Caco-2 (cell line): ENCODE data around the gene ABCC10. TPM values are rescaled to one million over a fixed set of nuclear protein-coding genes. Genes with fewer than 3 reads are reported as not detected.

Experiments
- BruUV-seq: library from RNA; stranded (reverse); fragments of 400-500 nt; replicated peaks from 2 replicates; lab custom pipeline; 2021; lab: Mats Ljungman, UMichigan
- CTCF ChIA-PET: fragments of 300-600 bp; sonication (Branson Sonifier 250); formaldehyde crosslinking; loops from one replicate; lab custom pipeline; 2022; ENCODE audit warnings: antibody characterized with exemption; lab: Charles Lee
- POLR2A ChIA-PET: fragments of 300-600 bp; sonication (Branson Sonifier 250); formaldehyde crosslinking; loops from one replicate; lab custom pipeline; 2022; ENCODE audit warnings: antibody characterized with exemption; lab: Charles Lee
- DNase-seq, 2 experiments: peaks; one replicate each; pipeline versions ENCODE4 v3.0.0 to v3.0.0-alpha.2; 2020 to 2022
- H3K27me3 ChIP-seq: replicated peaks from 2 replicates; pipeline ENCODE4 v1.6.0; 2011; ENCODE audit warnings: low read length; ENCODE audit not compliant: control insufficient read depth, insufficient read depth
- H3K36me3 ChIP-seq: 2 replicates; pipeline ENCODE4 v1.5.1; 2011; ENCODE audit warnings: low read length; ENCODE audit not compliant: control insufficient read depth, insufficient read depth
- H3K4me1 ChIP-seq: fragments of 250-450 bp; sonication (Bioruptor Pico); 2 replicates; pipeline ENCODE4 v1.5.1; 2020; ENCODE audit warnings: mild to moderate bottlenecking
- H3K4me3 ChIP-seq: 2 replicates; pipeline ENCODE4 v1.5.1; 2011; ENCODE audit warnings: low read depth, mild to moderate bottlenecking, control low read depth, low read length
- H3K9me3 ChIP-seq: fragments of 250-450 bp; sonication (Bioruptor Pico); 2 replicates; pipeline ENCODE4 v1.5.1; 2020; ENCODE audit warnings: mild to moderate bottlenecking, moderate library complexity
- H3K27ac Mint-ChIP-seq: one replicate; pipeline ENCODE4 v1.8.0; 2022; ENCODE audit warnings: mixed read lengths; ENCODE audit not compliant: unreplicated experiment
- H3K27me3 Mint-ChIP-seq: one replicate; pipeline ENCODE4 v1.8.0; 2022; ENCODE audit warnings: mixed read lengths; ENCODE audit not compliant: insufficient read depth, unreplicated experiment
- H3K36me3 Mint-ChIP-seq: one replicate; pipeline ENCODE4 v1.8.0; 2022; ENCODE audit warnings: mild to moderate bottlenecking, mixed read lengths; ENCODE audit not compliant: insufficient read depth, unreplicated experiment
- H3K4me1 Mint-ChIP-seq: one replicate; pipeline ENCODE4 v1.8.0; 2022; ENCODE audit warnings: low read depth, mixed read lengths; ENCODE audit not compliant: unreplicated experiment
- H3K4me3 Mint-ChIP-seq: one replicate; pipeline ENCODE4 v1.8.0; 2022; ENCODE audit warnings: mild to moderate bottlenecking, moderate library complexity, mixed read lengths; ENCODE audit not compliant: unreplicated experiment
- H3K9me3 Mint-ChIP-seq: one replicate; pipeline ENCODE4 v1.8.0; 2022; ENCODE audit warnings: mixed read lengths; ENCODE audit not compliant: unreplicated experiment
- CTCF ChIP-seq, 2 experiments: fragments of 200-600 bp in 1 of 2; IDR thresholded peaks; 1 replicate in 1 of 2; 2 replicates in 1 of 2; pipeline versions ENCODE4 v1.5.1 to v1.8.0; 2011 to 2022; ENCODE audit warnings: antibody characterized with exemption in 1 of 2, control low read depth in 1 of 2, inconsistent platforms in 1 of 2, low read depth in 1 of 2, low read length in 1 of 2, mild to moderate bottlenecking in 1 of 2, moderate library complexity in 1 of 2; ENCODE audit not compliant: insufficient read depth in 1 of 2, severe bottlenecking in 1 of 2, unreplicated experiment in 1 of 2
- intact Hi-C: fragments of 100-400 bp; cut with micrococcal nuclease; formaldehyde crosslinking; loops from one replicate; pipeline ENCODE4 v1.10.0; 2022; ENCODE audit not compliant: unreplicated experiment
- total RNA-seq: library from RNA; stranded (reverse); gene quantifications from 2 replicates; pipeline ENCODE4 v1.2.3, GENCODE V29; 2022

The ABCC10 gene
- total RNA-seq, 1 experiment from 2014 or later, result 40.1 TPM

GRCh38 chr6:43471399-43471798 lies 44.1 kb downstream of the ABCC10 start:
- Histone ChIP-seq H3K36me3 (no peaks in the 10 kb centered on the region), H3K4me3 (no peak overlapping the region), H3K4me1 (0 out of 2 replicates have a peak, but pooled peaks cover under 1% of the 10 kb centered on the region), H3K9me3 (no peaks in the 10 kb centered on the region), H3K27me3 (no peaks in the 10 kb centered on the region)
- Mint-ChIP-seq H3K36me3 (no peaks in the 10 kb centered on the region), H3K27me3 (no peaks in the 10 kb centered on the region), H3K9me3 (no peaks in the 10 kb centered on the region), H3K27ac (no peak overlapping the region), H3K4me1 (peaks cover 2% of the 10 kb centered on the region), H3K4me3 (no peak overlapping the region)
- no peak for DNase-seq
- ChIA-PET CTCF (interaction anchor here (0.7 kb wide), 1 partner anchor 50 kb away, joined by 3 read pairs; no protein-coding TSS in a partner anchor), POLR2A (no interaction called here)
- intact Hi-C loops, result no loop called here
- TF ChIP-seq CTCF (IDR thresholded peaks at IDR 0.05; ENCODE audit: insufficient read depth in 1 of 2, low read depth in 1 of 2, low read length in 1 of 2, severe bottlenecking in 1 of 2, unreplicated experiment in 1 of 2), result no peak
- BruUV-seq, result no TSS peak

DNA sequence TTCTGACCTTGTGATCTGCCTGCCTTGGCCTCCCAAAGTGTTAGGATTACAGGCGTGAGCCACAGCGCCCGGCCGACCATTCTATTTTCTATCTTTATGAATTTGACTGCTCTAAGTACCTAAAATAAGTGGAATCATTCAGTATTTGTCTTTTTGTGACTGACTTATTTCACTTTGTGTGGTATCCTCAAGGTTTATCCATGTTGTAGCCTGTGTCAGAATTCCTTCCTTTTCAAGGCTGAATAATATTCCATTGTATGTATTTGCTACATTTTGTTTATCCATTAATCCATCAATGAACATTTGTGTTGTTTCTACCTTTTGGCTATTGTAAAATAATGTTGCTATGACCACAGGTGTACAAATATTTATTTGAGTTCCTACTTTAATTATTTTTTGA lies 45.2 kb downstream of the ABCC10 start:
- ChIA-PET CTCF (no interaction called here), POLR2A (no interaction called here)
- H3K9me3 Mint-ChIP-seq, result no peaks in the 10 kb centered on the region
- peaks cover 3% of the 10 kb centered on the region for H3K36me3 Mint-ChIP-seq
- 0 out of 2 replicates have a peak, but pooled peaks cover 3% of the 10 kb centered on the region for H3K4me1 ChIP-seq
- BruUV-seq, result no TSS peak
- intact Hi-C loops, result no loop called here
- no peak for DNase-seq
- no peaks in the 10 kb centered on the region for H3K36me3 ChIP-seq
- no peak overlapping the region for H3K4me3 ChIP-seq
- no peaks in the 10 kb centered on the region for H3K27me3 ChIP-seq
- no peaks in the 10 kb centered on the region for H3K9me3 ChIP-seq
- no peak overlapping the region for H3K27ac Mint-ChIP-seq
- peaks cover 12% of the 10 kb centered on the region for H3K4me1 Mint-ChIP-seq
- no peaks in the 10 kb centered on the region for H3K27me3 Mint-ChIP-seq
- no peak overlapping the region for H3K4me3 Mint-ChIP-seq
- TF ChIP-seq CTCF (IDR thresholded peaks at IDR 0.05; ENCODE audit: insufficient read depth in 1 of 2, low read depth in 1 of 2, low read length in 1 of 2, severe bottlenecking in 1 of 2, unreplicated experiment in 1 of 2), result no peak

DNA sequence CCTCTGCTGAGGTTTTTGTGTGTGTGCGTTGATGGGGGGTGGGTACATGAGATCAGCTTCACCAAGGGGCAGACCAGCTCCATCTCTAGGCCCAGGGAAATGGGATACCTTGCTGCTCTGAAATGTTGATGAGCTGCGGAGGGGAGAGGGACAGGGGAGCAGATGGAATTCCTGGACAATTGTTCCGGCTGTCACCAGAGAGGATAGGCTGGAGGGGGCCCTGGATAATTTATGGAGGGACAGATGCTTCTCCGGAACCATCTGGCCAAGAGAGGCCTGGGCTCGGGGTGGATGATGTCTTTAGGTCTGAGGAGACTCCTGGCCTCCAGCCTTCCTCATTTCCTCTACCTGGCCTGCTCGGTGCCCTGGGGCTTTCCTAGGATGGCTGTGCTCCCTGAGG lies 48.2 kb downstream of the ABCC10 start:
- TF ChIP-seq CTCF (IDR thresholded peaks at IDR 0.05; ENCODE audit: insufficient read depth in 1 of 2, low read depth in 1 of 2, low read length in 1 of 2, severe bottlenecking in 1 of 2, unreplicated experiment in 1 of 2), result no peak
- no peak for DNase-seq
- peaks cover 10% of the 10 kb centered on the region for H3K36me3 Mint-ChIP-seq
- H3K4me1 Mint-ChIP-seq, result peaks cover 25% of the 10 kb centered on the region
- no peaks in the 10 kb centered on the region for H3K9me3 ChIP-seq
- no peaks in the 10 kb centered on the region for H3K27me3 ChIP-seq
- no TSS peak for BruUV-seq
- H3K36me3 ChIP-seq, result no peaks in the 10 kb centered on the region
- intact Hi-C loops, result no loop called here
- CTCF ChIA-PET, result interaction anchor here (1.6 kb wide), 1 partner anchor 19 kb away, joined by 3 read pairs; no protein-coding TSS in a partner anchor
- no peak overlapping the region for H3K4me3 Mint-ChIP-seq
- H3K27me3 Mint-ChIP-seq, result no peaks in the 10 kb centered on the region
- H3K4me3 ChIP-seq, result no peak overlapping the region
- H3K4me1 ChIP-seq, result 0 out of 2 replicates have a peak, but pooled peaks cover 8% of the 10 kb centered on the region
- H3K9me3 Mint-ChIP-seq, result no peaks in the 10 kb centered on the region
- H3K27ac Mint-ChIP-seq, result no peak overlapping the region
- POLR2A ChIA-PET, result interaction anchor here (0.5 kb wide), 1 partner anchor 18 kb away, joined by 3 read pairs; no protein-coding TSS in a partner anchor
